ENCODE data around the gene B4GALNT3.
A peak's percentile ranks its signal among the peaks of the same experiment; 100 is the strongest.

The B4GALNT3 gene

GRCh38 chr12:449203-449602 is 10.5 kb upstream of the B4GALNT3 start:
- no peak overlapping the region for H3K4me3 ChIP-seq (ENCODE audit: low read depth, low read length)
- no peak for TF ChIP-seq CTCF (IDR thresholded peaks at IDR 0.05; ENCODE audit: insufficient read depth, low read depth, low read length, missing control alignments)
- DNase-seq (ENCODE audit: low read depth) = no peak

GRCh38 chr12:450438-450837 is 9.3 kb upstream of the B4GALNT3 start:
- no peak overlapping the region for H3K4me3 ChIP-seq (ENCODE audit: low read depth, low read length)
- no peak for TF ChIP-seq CTCF (IDR thresholded peaks at IDR 0.05; ENCODE audit: insufficient read depth, low read depth, low read length, missing control alignments)
- no peak for DNase-seq (ENCODE audit: low read depth)

- peak; percentile 65 for DNase-seq (ENCODE audit: low read depth)
- no peak overlapping the region for H3K4me3 ChIP-seq (ENCODE audit: low read depth, low read length)
- TF ChIP-seq CTCF (IDR thresholded peaks at IDR 0.05; ENCODE audit: insufficient read depth, low read depth, low read length, missing control alignments) = peak; percentile 68
These were observed 7.0 kb upstream of the B4GALNT3 start for GRCh38 chr12:452667-453210.

GRCh38 chr12:454833-455232 is 4.9 kb upstream of the B4GALNT3 start:
- no peak for DNase-seq (ENCODE audit: low read depth)
- no peak overlapping the region for H3K4me3 ChIP-seq (ENCODE audit: low read depth, low read length)
- TF ChIP-seq CTCF (IDR thresholded peaks at IDR 0.05; ENCODE audit: insufficient read depth, low read depth, low read length, missing control alignments) = no peak

GRCh38 chr12:455821-456220 is 3.9 kb upstream of the B4GALNT3 start:
- no peak overlapping the region for H3K4me3 ChIP-seq (ENCODE audit: low read depth, low read length)
- no peak for TF ChIP-seq CTCF (IDR thresholded peaks at IDR 0.05; ENCODE audit: insufficient read depth, low read depth, low read length, missing control alignments)
- DNase-seq (ENCODE audit: low read depth) = no peak

- H3K4me3 ChIP-seq (ENCODE audit: low read depth, low read length) = no peak overlapping the region
- peak; percentile 26 for DNase-seq (ENCODE audit: low read depth)
- no peak for TF ChIP-seq CTCF (IDR thresholded peaks at IDR 0.05; ENCODE audit: insufficient read depth, low read depth, low read length, missing control alignments)
These were observed 2.1 kb upstream of the B4GALNT3 start for GRCh38 chr12:457676-458075.

- no peak overlapping the region for H3K4me3 ChIP-seq (ENCODE audit: low read depth, low read length)
- no peak for TF ChIP-seq CTCF (IDR thresholded peaks at IDR 0.05; ENCODE audit: insufficient read depth, low read depth, low read length, missing control alignments)
- no peak for DNase-seq (ENCODE audit: low read depth)
These were observed 699 bp upstream of the B4GALNT3 start for GRCh38 chr12:459050-459429.
